Ectodermal cell (in vitro differentiated cells): Measurements from ENCODE around the gene GALNT10. TPM values are rescaled to one million over a fixed set of nuclear protein-coding genes. Genes with fewer than 3 reads are reported as not detected.
"Not testable (repeated sequence)": the region's sequence is repeated elsewhere in the genome, so short reads cannot be mapped to it uniquely, and the experiment has no call there.

Source experiments
- H3K27ac ChIP-seq: 2 replicates; pipeline ENCODE4 v1.7.0; 2013; ENCODE audit warnings: mild to moderate bottlenecking, low read depth, low read length; ENCODE audit not compliant: insufficient read depth, poor library complexity, severe bottlenecking
- H3K27me3 ChIP-seq: 2 replicates; pipeline ENCODE4 v1.7.0; 2013; ENCODE audit warnings: mild to moderate bottlenecking, low read length; ENCODE audit not compliant: insufficient read depth, control insufficient read depth, poor library complexity, severe bottlenecking
- H3K36me3 ChIP-seq: one replicate; pipeline ENCODE4 v1.7.0; 2013; ENCODE audit warnings: low read length; ENCODE audit not compliant: control insufficient read depth, insufficient read depth
- H3K4me1 ChIP-seq: one replicate; pipeline ENCODE4 v1.7.0; 2013; ENCODE audit warnings: low read length; ENCODE audit not compliant: control insufficient read depth, insufficient read depth
- H3K4me3 ChIP-seq: 2 replicates; pipeline ENCODE4 v1.7.0; 2013; ENCODE audit warnings: low read depth, low read length, control low read depth; ENCODE audit not compliant: insufficient read depth
- H3K9me3 ChIP-seq: 2 replicates; pipeline ENCODE4 v1.7.0; 2013; ENCODE audit warnings: mild to moderate bottlenecking, low read length, moderate library complexity; ENCODE audit not compliant: control insufficient read depth
- WGBS, 2 experiments: methylation state at CpG; one replicate each; pipeline ENCODE4 v1.1.7; 2013; ENCODE audit warnings: missing lambda C conversion rate in 2 of 2; 5-methylcytosine and 5-hydroxymethylcytosine counted together
- polyA plus RNA-seq, 4 experiments: library from polyadenylated mRNA; stranded (reverse); fragments of 50-300 nt; gene quantifications; one replicate each; pipeline ENCODE4 v1.2.3, GENCODE V29; 2013

Gene GALNT10, protein sequence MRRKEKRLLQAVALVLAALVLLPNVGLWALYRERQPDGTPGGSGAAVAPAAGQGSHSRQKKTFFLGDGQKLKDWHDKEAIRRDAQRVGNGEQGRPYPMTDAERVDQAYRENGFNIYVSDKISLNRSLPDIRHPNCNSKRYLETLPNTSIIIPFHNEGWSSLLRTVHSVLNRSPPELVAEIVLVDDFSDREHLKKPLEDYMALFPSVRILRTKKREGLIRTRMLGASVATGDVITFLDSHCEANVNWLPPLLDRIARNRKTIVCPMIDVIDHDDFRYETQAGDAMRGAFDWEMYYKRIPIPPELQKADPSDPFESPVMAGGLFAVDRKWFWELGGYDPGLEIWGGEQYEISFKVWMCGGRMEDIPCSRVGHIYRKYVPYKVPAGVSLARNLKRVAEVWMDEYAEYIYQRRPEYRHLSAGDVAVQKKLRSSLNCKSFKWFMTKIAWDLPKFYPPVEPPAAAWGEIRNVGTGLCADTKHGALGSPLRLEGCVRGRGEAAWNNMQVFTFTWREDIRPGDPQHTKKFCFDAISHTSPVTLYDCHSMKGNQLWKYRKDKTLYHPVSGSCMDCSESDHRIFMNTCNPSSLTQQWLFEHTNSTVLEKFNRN
- 63.6 TPM for polyA plus RNA-seq (2013, experiment 1 of 4)
- polyA plus RNA-seq (2013, experiment 2 of 4) = 72.6 TPM
- polyA plus RNA-seq (2013, experiment 3 of 4) = 42.2 TPM
- 49.0 TPM for polyA plus RNA-seq (2013, experiment 4 of 4)

- H3K4me3 ChIP-seq = peak within 1 kb of the TSS; percentile 81
Observed at GRCh38 chr5:154190595-154191304, at the start of gene GALNT10. TSS of gene GALNT10 (plus strand) at chr5:154190733. CDS start at chr5:154190867, 134 bp downstream.

GRCh38 chr5:154141745-154142221, 48.8 kb upstream of the GALNT10 start:
- H3K9me3 ChIP-seq = no peaks in the 10 kb centered on the region
- no peak overlapping the region for H3K27ac ChIP-seq
- H3K4me1 ChIP-seq = peaks cover 22% of the 10 kb centered on the region
- H3K36me3 ChIP-seq = no peaks in the 10 kb centered on the region
- H3K4me3 ChIP-seq = no peak overlapping the region
- H3K27me3 ChIP-seq = no peaks in the 10 kb centered on the region
- 90 to 94% methylated on average over 1 of the region's 1 CpG for WGBS, 2 experiments

More at GRCh38 chr5:154190595-154191304, at the start of gene GALNT10:
- Histone ChIP-seq H3K4me1 (peaks cover 41% of the 10 kb centered on the region), H3K9me3 (no peaks in the 10 kb centered on the region), H3K36me3 (no peaks in the 10 kb centered on the region), H3K27me3 (peaks cover 33% of the 10 kb centered on the region), H3K27ac (peak within 1 kb of the TSS; percentile 46)
- WGBS, 2 experiments = 2% methylated on average over 84 of the region's 84 CpGs

GRCh38 chr5:154143211-154143641, 47.3 kb upstream of the GALNT10 start:
- no peaks in the 10 kb centered on the region for H3K27me3 ChIP-seq
- no peaks in the 10 kb centered on the region for H3K9me3 ChIP-seq
- H3K4me1 ChIP-seq = peaks cover 22% of the 10 kb centered on the region
- no peak overlapping the region for H3K4me3 ChIP-seq
- H3K36me3 ChIP-seq = no peaks in the 10 kb centered on the region
- WGBS, 2 experiments = 89 to 90% methylated on average over 6 of the region's 6 CpGs
- no peak overlapping the region for H3K27ac ChIP-seq

- Histone ChIP-seq H3K4me1 (peaks cover 18% of the 10 kb centered on the region), H3K9me3 (no peaks in the 10 kb centered on the region), H3K27ac (no peak overlapping the region), H3K36me3 (no peaks in the 10 kb centered on the region), H3K4me3 (no peak overlapping the region), H3K27me3 (no peaks in the 10 kb centered on the region)
- WGBS, 2 experiments = 93 to 96% methylated on average over 4 of the region's 4 CpGs
Observed at GRCh38 chr5:154145268-154145667, 45.3 kb upstream of the GALNT10 start.

GRCh38 chr5:154146409-154146808, 44.1 kb upstream of the GALNT10 start:
- H3K27ac ChIP-seq = no peak overlapping the region
- H3K27me3 ChIP-seq = no peaks in the 10 kb centered on the region
- no peaks in the 10 kb centered on the region for H3K36me3 ChIP-seq
- H3K9me3 ChIP-seq = no peaks in the 10 kb centered on the region
- peaks cover 18% of the 10 kb centered on the region for H3K4me1 ChIP-seq
- H3K4me3 ChIP-seq = no peak overlapping the region

GRCh38 chr5:154147666-154148065, 42.9 kb upstream of the GALNT10 start:
- peaks cover 5% of the 10 kb centered on the region for H3K4me1 ChIP-seq
- H3K27me3 ChIP-seq = no peaks in the 10 kb centered on the region
- H3K9me3 ChIP-seq = no peaks in the 10 kb centered on the region
- WGBS, 2 experiments = 90 to 95% methylated on average over 1 of the region's 2 CpGs
- H3K36me3 ChIP-seq = no peaks in the 10 kb centered on the region
- no peak overlapping the region for H3K4me3 ChIP-seq
- no peak overlapping the region for H3K27ac ChIP-seq

- H3K4me3 ChIP-seq, H3K27ac ChIP-seq, H3K9me3 ChIP-seq, H3K4me1 ChIP-seq, H3K27me3 ChIP-seq, H3K36me3 ChIP-seq: not testable (repeated sequence)
- WGBS, 2 experiments = 65 to 80% methylated on average over 2 of the region's 2 CpGs
Observed at GRCh38 chr5:154150471-154150870, 40.1 kb upstream of the GALNT10 start.

- no peaks in the 10 kb centered on the region for H3K9me3 ChIP-seq
- H3K27me3 ChIP-seq = no peaks in the 10 kb centered on the region
- no peaks in the 10 kb centered on the region for H3K36me3 ChIP-seq
- H3K27ac ChIP-seq = no peak overlapping the region
- H3K4me1 ChIP-seq = no peaks in the 10 kb centered on the region
- no peak overlapping the region for H3K4me3 ChIP-seq
- WGBS, 2 experiments = 68 to 75% methylated on average over 6 of the region's 6 CpGs
Observed at GRCh38 chr5:154157483-154158378, 32.8 kb upstream of the GALNT10 start.

DNA sequence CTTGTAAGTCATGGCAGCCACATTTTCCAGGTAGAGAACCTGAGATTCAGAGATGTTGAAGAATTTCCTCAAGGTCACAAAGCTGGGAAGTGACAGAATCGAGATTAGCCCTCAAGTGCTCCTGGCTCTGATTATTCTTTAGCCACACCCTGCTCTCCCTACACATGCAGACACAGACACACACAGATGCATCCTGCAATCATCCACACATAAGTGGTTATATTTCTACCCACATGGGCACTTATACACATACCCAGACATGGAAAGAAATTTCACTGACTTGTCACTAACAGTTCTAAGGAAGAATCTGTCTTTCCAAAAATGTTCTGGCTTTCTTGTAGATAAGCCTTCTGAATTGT, 32.2 kb upstream of the GALNT10 start:
- Histone ChIP-seq H3K4me1 (no peaks in the 10 kb centered on the region), H3K9me3 (no peaks in the 10 kb centered on the region), H3K36me3 (no peaks in the 10 kb centered on the region), H3K27me3 (no peaks in the 10 kb centered on the region), H3K4me3 (no peak overlapping the region), H3K27ac (no peak overlapping the region)
- WGBS, 2 experiments = 86 to 94% methylated on average over 1 of the region's 1 CpG
